ENCODE data around the gene CARHSP1.
A peak's percentile ranks its signal among the peaks of the same experiment; 100 is the strongest.

CARHSP1 gene

DNA sequence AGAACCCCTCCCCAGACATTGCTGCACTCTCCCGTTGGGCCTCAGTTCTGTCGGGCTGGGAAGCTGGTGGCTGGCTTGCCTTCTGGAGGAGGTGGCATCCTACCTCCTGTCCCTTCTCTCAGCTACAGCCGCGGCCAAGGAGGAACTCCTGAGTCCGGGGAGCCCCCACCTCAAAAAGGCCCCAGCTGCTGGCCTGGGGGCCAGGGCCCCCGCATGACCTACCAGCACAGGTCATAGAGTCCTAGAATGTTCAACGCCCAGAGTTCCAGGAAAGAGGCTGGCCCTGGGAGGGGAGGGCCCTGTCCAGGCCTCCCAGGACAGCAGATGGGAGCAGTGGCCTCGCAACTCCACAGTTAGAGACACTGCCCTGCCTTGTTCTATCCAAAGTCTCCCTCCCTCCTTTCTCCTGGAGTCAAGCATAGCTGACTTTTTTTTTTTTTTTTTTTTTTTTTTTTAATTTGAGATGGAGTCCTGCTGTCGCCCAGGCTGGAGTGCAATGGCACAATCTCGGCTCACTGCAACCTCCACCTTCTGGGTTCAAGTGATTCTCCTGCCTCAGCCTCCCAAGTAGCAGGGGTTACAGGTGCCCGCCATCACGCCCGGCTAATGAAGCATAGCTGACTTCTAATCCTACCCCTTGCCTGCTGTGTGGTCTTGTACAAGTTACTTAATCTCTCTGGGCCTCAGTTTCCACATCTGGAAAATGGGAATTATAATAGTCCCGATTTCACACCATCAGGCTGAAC, 7.1 kb downstream of the CARHSP1 start:
- no peak for DNase-seq
- in situ Hi-C loops (cut with HindIII; ENCODE audit: low pct_ligation_motif_present, low pct_unique_long_range_greater_than_20kb, low sequenced_read_pairs) = no loop called here

DNA sequence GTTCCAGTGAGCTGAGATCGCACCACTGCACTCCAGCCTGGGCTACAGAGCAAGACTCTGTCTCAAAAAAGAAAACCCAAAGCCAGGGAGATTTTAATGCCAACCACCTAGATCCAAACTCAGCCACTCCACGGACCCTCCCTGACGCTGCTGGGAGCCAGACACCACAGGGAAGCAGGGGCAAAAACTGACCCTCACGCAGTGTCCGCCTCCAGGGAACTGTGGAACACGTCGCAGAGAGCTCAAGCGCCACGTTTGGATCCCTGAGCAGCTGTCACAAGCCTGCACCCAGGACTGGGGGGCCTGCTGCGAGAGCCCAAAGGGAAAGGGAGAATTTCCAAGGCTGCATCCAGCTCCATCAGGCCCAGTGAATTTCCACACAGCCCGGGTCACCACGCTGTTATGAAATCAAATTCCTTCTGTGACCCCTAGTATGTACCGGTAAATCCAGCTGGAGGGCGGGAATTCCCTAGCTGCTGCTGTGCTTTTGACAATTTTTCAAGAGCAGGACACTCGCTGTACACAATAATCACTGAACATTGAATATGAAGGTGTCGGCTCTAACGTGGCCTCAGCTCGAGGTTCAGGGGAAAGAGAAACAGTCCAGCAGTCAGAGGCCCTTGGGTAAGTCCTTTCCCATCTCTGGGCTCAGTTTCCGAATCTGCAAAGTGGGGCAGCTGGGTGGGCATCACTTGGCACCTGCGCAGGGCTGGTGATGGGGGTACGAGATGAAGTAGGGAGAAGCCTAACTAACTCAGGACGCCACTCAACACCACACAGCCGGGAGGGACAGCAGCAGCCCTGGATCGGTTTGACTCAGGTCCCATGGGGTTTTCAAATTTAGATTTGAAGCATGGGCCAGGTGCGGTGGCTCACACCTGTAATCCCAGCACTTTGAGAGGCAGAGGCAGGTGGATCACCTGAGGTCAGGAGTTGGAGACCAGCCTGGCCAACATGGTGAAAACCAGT, 8.6 kb downstream of the CARHSP1 start:
- in situ Hi-C loops (cut with HindIII; ENCODE audit: low pct_ligation_motif_present, low pct_unique_long_range_greater_than_20kb, low sequenced_read_pairs) = no loop called here
- DNase-seq = no peak

DNA sequence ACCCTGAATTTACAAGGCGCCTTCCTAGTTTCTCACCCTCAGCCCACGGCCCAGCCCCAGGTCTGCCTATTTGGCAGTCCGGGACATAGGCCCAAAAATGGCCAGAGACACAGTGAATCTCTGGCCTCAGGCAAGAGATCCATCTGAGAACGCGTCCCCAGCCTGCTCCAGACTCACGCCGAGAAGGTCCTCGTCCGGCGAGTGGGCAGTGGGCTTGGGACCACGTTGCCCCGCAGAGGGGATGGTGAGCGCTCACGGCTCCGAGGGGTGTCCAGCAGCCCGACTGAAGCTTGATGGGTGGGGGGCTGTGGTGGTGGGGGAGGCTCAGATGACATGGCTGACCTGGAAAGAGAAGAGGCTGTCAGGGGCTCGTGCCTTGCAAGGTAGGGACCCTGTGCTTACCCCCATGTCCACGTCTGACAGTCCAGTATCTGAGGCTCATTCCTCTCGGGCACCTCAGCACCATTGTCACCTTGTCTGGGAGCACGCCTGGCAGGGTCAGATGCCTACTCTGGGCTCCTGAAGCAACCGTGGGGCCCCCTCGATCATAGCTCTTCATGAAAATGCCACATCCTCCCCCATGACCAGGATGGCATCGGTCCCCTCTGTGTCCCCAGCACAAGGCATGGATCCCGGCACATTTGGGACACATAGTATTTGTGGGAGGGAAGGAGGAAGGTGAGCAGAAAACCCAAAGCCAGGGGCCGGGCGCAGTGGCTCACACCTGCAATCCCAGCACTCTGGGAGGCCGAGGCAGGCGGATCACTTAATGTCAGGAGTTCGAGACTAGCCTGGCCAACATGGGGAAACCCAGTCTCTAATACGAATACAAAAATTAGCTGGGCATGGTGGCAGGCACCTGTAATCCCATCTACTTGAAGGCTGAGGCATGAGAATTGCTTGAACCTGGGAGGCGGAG, 9.6 kb downstream of the CARHSP1 start:
- in situ Hi-C loops (cut with HindIII; ENCODE audit: low pct_ligation_motif_present, low pct_unique_long_range_greater_than_20kb, low sequenced_read_pairs) = no loop called here
- no peak for DNase-seq

DNA sequence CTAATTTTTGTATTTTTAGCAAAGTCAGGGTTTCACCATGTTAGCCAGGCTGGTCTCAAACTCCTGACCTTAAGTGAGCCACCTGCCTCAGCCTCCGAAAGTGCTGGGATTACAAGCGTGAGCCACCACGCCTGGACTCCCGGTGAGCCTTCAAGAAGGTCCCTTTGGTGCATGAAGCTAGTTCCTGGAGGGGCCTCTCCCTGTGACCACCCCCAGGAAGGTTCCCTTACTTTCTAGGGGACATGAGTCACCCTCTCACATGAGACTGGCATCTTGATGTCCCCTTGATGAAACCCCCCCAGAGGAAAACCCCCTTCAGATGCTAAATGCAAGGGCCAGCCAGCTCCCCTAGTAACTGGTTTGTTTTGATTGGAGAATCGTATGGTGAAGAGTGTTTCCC, 12.8 kb downstream of the CARHSP1 start:
- no peak for DNase-seq
- in situ Hi-C loops (cut with HindIII; ENCODE audit: low pct_ligation_motif_present, low pct_unique_long_range_greater_than_20kb, low sequenced_read_pairs) = no loop called here

DNA sequence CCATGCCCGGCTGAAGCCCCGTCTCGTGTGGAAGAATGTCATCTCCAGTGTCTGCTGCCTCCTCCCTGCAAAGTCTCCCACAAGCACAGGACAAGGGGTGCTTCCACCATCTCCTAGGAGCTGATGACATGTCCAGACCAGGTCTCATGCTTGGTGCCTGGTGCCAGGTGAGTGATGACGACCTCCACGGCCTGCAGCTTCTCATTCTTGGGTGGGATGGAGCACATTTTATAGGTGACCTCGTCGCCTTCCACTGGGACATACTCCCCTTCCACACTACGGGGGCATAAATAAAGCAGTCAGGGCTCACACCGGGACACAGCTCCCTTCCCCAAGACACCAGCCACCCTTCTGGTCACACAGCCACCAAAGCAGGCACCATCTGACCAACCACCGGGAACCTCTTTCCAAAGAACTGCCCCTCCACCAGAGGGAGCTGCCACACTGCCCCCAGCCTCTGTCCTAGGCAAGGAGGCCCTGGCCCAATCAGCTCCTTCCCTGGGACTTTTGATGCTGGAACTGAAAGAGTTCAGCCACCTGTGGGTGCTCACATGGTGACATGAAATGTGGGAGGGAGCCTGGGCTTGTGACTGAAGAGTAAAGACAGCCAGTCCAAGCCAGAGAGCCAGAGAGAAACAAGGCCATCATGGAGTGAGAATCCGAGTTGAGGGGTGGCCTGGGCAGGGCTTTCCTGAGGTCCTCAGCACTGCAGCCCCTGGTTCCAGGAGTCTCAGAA, 13.6 kb downstream of the CARHSP1 start:
- in situ Hi-C loops (cut with HindIII; ENCODE audit: low pct_ligation_motif_present, low pct_unique_long_range_greater_than_20kb, low sequenced_read_pairs) = no loop called here
- DNase-seq = no peak

DNA sequence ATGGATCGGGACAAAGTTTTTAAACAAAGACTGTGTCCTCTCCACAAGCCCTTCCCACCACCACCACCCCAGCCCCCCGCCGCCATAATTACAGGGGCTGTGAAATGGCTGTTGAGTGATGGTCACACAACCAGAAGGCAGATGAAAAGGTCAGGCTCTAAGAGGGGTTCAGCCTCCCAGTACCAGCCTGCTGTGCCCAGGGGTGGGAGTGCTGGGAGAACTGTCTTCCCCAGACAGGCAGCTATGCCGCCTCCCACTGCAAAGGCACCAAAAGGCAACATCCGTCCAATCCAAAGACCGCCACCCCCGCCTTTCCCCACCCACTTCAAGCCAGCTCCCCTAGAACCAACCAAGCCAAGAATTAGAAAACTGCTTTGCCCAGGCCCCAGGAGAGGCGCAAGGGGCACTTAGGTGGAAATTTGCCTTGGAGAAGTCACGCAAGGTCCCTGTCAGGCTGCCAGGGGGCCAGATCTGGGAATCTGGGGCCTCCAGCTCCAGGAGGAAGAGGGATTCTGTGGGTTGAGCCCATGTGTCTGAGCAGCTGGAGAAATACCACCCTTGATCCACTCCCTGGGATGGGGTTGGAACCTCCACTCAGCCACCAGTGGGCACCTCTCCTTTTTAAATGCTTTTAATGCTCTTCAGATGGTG, 14.4 kb downstream of the CARHSP1 start:
- no peak for DNase-seq
- in situ Hi-C loops (cut with HindIII; ENCODE audit: low pct_ligation_motif_present, low pct_unique_long_range_greater_than_20kb, low sequenced_read_pairs) = no loop called here

DNA sequence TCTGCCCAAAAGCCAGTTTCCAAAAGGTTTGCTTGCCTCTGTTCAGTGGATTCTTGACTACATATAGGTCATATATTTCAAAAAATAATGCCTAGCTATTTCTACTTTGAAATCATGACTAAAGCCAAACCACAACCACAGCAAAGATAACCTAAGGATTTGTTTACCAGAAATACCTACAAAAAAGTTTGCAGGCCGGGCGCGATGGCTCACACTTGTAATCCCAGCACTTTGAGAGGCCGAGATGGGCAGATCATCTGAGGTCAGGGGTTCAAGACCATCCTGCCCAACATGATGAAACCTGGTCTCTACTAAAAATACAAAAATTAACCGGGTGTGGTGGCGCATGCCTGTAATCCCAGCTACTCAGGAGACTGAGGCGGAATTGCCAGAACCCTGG, 15.2 kb downstream of the CARHSP1 start:
- in situ Hi-C loops (cut with HindIII; ENCODE audit: low pct_ligation_motif_present, low pct_unique_long_range_greater_than_20kb, low sequenced_read_pairs) = no loop called here
- DNase-seq = no peak

DNA sequence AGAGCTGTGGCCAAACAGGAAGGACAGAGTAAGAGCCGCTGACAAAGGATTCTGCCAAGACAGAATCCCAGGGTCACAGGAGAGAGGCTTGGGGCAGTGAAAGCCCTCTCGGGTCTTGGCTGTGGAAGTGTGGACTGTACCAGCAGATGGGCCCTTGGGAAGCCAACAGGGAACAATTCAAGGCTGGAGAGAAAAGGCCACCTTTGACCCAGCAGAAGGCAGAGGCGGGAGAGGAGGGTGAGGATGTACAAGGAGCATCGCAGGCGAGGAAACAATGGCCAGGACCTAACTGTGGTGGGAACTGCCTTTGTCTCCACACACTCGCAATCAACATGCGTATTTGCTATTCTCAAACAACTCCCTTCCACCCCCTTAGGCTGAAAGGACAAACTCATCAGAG, 15.7 kb downstream of the CARHSP1 start:
- no peak for DNase-seq
- in situ Hi-C loops (cut with HindIII; ENCODE audit: low pct_ligation_motif_present, low pct_unique_long_range_greater_than_20kb, low sequenced_read_pairs) = no loop called here

DNA sequence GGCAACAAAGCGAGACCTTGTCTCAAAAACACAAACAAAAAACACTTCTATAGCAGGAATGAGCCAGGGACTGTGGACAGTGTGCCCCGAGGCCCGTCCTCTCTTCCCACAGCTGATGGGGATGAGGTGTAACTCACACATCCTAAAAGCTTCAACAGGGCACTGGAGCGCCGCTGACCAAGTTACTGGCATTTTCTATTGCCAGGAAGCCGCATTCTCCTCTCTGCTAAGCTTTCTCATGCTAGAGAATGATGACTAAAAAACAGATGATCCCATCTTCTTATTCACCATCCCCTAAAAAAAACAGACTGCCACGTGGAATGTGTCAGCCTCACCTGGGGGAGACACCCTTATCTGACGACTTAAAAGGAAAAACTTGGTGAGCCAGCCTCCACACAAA, 16.3 kb downstream of the CARHSP1 start:
- no peak for DNase-seq
- in situ Hi-C loops (cut with HindIII; ENCODE audit: low pct_ligation_motif_present, low pct_unique_long_range_greater_than_20kb, low sequenced_read_pairs) = no loop called here

DNA sequence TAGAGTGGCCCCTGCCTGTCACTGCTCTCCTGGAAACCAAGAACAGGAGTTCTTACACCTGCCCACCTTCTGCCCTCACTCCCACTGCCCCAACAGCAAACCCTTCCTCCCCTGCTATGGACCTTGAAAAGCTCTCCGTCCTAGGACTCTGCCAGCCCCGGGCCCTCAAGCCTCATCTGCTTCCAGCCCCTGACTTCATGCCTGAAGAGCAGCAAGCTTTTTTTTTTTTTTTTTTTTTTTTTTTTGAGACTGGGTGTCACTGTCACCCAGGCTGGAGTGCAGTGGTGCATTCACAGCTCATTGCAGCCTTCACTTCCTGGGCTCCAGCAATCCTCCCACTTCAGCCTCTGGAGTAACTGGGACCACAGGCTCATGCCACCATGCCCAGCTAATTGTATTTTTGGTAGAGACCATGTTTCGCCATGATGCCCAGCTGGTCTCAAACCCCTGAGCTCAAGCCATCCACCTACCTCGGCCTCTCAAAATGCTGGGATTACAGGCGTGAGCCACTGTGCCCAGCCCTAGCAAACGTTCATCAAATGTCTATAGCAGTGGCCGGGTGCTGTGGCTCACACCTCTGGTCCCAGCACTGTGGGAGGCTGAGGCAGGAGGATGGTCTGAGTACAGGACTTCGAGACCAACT, 16.9 kb downstream of the CARHSP1 start:
- no peak for DNase-seq
- in situ Hi-C loops (cut with HindIII; ENCODE audit: low pct_ligation_motif_present, low pct_unique_long_range_greater_than_20kb, low sequenced_read_pairs) = no loop called here

DNA sequence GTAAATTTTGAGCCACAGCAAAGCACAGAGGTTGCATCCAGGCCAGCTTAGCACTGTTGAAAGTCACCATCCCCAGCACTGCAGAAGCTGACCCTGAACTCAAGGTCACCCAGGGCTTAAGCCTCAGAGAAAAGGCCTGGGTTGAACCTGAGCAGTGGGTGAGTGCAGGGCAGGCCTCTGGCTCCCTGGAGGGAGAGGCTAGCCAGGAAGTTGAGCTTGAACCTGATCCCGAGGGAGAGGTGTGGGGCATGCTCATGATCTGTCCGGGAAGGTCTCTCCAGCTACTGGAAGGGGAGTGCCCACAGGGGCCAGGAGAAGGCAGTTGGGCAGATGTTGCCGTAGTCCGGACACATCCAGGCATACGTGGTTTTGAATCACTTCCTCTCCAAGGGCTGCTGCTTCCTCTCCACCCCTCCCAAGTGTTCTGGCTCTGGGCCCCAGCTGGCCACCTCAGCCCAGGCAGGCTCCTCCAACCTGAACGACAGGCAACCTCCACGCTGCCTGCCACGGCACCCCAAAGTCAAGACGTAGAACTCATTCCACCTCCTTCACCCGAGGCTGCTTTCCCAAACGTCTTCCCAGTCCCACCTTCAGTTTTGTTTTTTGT, 18.4 kb downstream of the CARHSP1 start:
- DNase-seq = peak; percentile 52
- in situ Hi-C loops (cut with HindIII; ENCODE audit: low pct_ligation_motif_present, low pct_unique_long_range_greater_than_20kb, low sequenced_read_pairs) = no loop called here

DNA sequence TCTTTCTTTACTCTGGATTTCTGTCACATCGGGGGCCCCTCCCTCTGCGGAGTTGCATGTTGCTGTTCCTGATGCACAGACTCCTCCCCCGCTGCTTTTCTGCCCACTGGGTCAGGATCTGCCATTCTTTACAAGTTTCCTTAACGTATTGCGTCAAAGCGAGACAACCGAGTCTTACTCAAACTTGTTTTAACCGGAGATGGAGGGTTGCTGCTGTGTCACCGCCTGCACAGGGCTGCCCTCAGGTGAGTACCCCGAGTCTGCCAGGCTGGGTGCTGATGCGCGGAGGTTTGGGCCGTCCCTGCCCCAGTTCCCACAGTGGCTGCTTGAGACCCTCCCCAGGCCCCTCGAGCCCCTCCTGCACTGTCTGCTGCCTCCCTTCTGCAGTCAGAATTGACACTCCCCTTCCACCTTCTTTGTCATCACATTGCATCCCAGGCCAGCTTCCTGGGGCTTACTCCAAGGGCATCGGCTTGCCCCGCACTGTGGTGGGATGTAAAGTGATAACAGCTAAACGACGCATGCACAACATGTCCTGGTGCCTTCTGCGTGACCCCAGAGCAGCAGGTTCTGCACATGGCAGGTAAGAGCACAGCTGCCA, 19.3 kb downstream of the CARHSP1 start:
- no peak for DNase-seq
- in situ Hi-C loops (cut with HindIII; ENCODE audit: low pct_ligation_motif_present, low pct_unique_long_range_greater_than_20kb, low sequenced_read_pairs) = no loop called here

DNA sequence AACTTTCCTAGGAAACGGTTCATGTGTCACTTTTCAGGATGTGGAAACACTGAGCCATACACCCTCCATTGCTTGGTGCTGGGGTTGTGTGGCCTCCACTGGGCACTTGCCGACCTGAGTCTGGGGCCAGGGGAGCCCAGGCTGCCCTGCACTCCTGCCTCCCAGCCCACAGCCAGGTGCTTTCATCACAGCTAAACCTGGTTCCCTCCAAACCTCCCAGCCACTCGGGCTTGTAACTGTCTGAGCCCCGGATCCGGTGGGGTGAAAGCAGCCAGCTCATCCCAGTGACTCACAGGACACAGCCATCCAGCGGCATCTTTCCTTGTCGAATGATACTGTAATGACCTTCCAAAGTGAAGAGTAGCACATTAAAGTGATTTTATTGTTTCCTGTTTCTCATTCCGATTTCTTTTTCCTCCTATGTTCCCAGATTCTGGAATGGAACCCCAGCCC, 19.8 kb downstream of the CARHSP1 start:
- in situ Hi-C loops (cut with HindIII; ENCODE audit: low pct_ligation_motif_present, low pct_unique_long_range_greater_than_20kb, low sequenced_read_pairs) = no loop called here
- peak; percentile 68 for DNase-seq

DNA sequence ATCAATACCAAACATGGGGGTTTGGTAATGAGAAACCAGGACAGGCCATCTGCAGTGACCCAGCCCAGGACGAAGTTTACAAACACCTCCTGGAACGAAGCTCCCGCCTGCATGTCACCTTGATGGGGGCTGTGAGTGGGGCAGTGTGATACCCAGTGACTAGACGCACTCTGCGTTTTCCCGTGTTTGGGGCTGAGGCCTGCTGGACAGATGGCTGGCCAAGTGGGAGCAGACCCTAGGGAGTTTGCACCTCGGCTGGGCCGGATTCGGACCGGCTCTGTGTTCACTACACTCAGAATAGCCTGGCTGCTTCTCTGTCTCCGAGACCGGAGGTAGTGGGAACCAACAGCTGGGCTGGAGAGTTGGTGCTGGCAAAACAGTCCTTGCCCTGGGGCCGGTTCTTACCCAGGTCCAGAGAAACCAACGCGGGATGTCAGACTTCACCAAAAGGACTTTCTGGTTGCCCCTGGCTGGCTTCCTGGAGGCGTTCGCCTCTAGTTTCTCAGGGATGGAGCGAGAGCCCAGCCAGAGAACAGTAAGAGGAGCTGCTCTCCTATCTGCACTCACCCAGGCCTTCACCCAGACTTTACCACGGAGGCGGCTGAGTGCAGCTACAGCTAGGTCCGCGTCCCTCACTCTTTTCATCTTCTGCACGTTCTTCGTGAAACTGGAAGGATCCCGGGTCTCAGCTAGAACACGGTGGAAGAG, 20.4 kb downstream of the CARHSP1 start:
- in situ Hi-C loops (cut with HindIII; ENCODE audit: low pct_ligation_motif_present, low pct_unique_long_range_greater_than_20kb, low sequenced_read_pairs) = no loop called here

DNA sequence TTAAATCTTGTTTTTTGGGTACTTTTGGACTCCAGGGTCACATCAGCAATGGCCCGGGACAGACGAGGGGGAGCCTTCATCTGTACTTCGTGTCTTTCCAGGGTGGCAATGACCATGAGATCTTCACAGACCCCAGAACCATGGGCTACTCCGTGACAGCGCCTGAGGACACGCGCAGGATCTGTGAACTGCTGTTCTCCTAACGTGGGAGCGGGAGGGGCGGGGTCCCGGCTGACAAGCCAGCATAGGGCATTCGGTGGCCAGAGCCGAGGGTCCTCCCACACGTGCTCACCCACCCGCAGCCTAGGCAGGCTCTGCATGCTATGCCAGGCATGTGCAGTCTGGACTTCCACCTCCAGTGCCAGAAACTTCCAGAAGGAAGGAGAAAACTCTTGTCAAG, 21.2 kb downstream of the CARHSP1 start:
- in situ Hi-C loops (cut with HindIII; ENCODE audit: low pct_ligation_motif_present, low pct_unique_long_range_greater_than_20kb, low sequenced_read_pairs) = no loop called here
- no peak for DNase-seq

More for the DNA sequence above, 20.4 kb downstream of the CARHSP1 start:
- no peak for DNase-seq

DNA sequence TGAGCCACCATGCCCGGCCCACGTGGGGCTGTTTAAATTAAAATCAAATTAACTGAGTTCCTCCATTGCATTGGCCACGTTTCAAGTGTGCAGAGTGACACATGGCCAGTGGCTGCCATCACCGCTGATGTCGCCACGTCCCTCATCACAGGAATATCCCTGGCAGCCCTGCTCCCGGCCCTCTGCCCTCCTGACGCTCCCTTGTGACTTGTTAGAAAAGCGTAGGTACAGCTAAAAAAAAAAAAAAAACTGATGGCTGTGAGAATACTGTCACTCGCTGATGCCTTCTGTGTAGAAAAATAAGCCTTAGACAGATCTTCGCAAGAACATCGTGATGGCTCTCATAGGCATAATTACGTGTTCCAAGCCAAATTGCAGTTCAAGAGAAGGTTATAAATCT, 21.7 kb downstream of the CARHSP1 start:
- no peak for DNase-seq
- in situ Hi-C loops (cut with HindIII; ENCODE audit: low pct_ligation_motif_present, low pct_unique_long_range_greater_than_20kb, low sequenced_read_pairs) = no loop called here

Data from ACHN (cell line).